GM18502 (cell line): ENCODE results near the gene ZBTB9.

Experiments
- ATAC-seq: cut with Tn5 transposase; IDR thresholded peaks from one replicate; pipeline ENCODE4 v1.9.1; 2021; ENCODE audit warnings: mild to moderate bottlenecking; ENCODE audit not compliant: unreplicated experiment, poor library complexity

Gene ZBTB9

GRCh38 chr6:33418690-33419291 is 35.6 kb upstream of the ZBTB9 start:
- no peak for ATAC-seq

- ATAC-seq, result no peak
Measured at GRCh38 chr6:33419580-33420490, 34.5 kb upstream of the ZBTB9 start, which contains the start of gene SYNGAP1. SYNGAP1 (plus strand) TSS chr6:33420065; CDS start chr6:33420265, 200 bp downstream.

DNA sequence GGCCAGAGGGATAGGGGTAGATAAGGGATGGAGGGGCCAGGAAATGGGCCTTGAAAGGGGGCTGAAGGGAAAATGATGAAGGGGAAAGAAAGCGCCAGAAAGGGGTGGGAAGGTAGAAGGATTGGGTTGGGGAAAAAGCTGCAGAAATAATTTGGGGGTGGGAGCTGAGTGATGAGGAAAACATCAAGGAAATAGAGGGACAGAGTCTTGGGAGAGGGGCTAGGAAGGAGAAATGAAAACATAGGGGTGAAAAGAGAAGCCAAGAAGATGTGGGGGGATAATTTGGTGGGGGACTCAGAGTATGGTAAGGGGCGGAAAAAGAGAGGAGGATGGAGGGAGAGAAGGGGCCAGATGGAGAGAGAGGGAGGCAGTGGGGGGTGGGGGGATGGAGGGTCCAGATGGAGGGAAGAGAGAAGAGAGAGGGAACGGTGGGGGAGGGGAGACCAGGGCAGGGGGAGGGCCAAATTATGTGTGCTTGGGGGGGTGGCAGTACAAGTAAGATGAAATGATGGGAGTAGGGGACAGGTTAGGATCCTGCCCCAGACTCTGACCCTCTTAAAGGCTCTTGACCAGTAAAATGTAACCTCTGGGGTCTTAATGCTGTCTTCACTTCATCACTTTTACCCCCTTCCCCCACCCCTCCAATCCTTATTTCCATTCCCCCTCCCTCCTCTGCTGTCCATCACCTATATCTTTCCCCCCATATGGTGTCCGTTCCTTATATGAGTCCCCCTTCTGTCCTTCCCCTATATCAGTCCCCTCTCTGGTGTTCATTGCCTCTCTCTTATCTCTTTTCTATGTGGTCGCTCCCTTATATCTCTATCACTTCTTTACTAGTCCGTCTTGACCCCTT is 33.7 kb upstream of the ZBTB9 start:
- no peak for ATAC-seq

DNA sequence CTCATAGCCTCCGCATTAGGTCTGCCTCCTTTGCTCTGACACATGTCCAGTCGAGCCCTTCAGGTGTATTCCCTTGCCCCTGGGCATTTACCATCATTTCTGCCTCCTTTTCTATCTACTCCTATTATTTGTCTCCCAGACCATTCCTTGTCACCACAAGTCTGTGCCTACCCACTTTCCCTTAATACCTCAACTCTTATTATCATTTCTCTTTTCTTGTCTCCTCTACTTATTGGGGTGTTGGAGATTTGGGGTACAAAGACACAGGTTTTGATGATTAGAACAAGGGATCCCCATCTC is 33.1 kb upstream of the ZBTB9 start:
- no peak for ATAC-seq

DNA sequence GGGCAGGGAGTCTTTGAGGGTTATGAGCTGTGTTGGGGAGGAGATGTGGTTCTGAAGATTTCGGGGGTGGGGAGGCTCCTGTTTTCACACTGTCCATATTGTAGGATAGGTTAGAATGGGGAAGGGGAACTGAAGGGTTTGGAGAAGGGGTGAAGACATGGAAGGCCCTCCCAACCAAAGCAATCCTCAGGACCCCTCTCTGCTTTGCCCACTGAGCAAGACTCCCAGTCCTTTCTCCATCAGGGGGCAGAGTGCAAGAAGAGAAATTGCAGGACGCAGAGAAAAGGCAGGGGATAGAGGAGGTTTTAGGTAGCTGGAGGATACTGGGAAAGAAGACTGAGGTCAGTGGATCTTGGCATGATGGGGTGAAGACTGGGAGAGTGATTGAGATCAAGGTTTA is 30.6 kb upstream of the ZBTB9 start:
- ATAC-seq, result no peak

DNA sequence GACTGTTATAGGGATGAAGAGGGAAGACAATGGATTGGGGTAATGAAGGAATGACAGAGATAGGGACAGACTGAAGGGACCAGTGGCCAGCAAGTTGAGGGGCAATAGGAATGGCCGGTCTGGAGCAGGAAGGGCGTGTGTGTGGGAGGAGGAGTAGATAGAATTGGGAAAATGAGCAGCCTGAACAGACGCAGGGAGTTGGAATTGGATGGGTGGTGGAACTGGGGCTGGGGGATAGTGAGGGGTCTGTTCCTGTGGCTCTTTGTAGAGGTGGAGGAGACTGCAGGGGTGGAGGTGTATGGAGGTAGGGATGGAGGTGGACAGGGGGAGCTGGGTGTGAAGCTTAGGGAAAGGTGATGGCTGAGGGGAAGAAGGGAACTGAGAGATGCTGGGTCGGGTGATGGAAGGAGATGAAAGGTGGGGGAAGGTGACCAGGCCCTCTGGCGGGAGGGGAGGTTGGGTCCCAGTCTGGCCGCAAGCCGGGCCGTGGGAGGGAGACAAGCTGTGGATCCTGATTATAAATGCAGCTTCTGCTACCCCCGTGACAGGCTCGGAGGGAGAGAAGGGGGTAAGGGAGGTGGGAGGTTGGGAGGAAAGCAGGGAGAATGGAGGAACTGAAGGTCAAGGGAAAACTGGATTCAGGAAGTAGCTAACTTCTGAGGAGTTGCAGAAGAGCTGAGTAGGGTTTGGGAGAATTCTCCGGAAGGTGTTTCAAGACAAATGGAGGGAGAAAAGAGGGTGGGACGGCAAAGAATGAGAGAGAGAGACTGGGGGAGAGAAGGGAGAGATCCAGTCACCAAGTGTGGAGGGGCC is 29.3 kb upstream of the ZBTB9 start:
- ATAC-seq, result no peak

GRCh38 chr6:33425668-33426577 is 28.5 kb upstream of the ZBTB9 start:
- peak; percentile 41 for ATAC-seq

GRCh38 chr6:33426590-33427511 is 27.5 kb upstream of the ZBTB9 start:
- no peak for ATAC-seq

- no peak for ATAC-seq
Measured at GRCh38 chr6:33427585-33428223, 26.7 kb upstream of the ZBTB9 start.

- no peak for ATAC-seq
Measured at GRCh38 chr6:33428224-33428965, 26.0 kb upstream of the ZBTB9 start.

GRCh38 chr6:33428966-33429749 is 25.2 kb upstream of the ZBTB9 start:
- no peak for ATAC-seq

DNA sequence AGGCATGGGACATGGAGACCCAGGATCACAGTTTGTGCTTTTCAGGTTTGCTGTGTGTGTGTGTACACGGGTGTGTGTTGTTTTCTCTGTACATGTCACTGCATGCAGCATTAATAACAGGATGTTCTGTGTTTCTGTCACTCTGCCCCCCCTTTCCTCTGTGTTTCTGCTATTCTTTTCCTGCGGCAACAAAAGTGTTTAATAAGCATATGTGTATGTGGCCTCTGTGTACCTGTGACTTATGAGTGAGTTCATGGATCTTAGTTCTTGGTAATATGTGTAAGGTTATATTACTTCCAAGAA is 24.7 kb upstream of the ZBTB9 start:
- no peak for ATAC-seq

GRCh38 chr6:33430334-33430733 is 24.0 kb upstream of the ZBTB9 start:
- ATAC-seq, result no peak

DNA sequence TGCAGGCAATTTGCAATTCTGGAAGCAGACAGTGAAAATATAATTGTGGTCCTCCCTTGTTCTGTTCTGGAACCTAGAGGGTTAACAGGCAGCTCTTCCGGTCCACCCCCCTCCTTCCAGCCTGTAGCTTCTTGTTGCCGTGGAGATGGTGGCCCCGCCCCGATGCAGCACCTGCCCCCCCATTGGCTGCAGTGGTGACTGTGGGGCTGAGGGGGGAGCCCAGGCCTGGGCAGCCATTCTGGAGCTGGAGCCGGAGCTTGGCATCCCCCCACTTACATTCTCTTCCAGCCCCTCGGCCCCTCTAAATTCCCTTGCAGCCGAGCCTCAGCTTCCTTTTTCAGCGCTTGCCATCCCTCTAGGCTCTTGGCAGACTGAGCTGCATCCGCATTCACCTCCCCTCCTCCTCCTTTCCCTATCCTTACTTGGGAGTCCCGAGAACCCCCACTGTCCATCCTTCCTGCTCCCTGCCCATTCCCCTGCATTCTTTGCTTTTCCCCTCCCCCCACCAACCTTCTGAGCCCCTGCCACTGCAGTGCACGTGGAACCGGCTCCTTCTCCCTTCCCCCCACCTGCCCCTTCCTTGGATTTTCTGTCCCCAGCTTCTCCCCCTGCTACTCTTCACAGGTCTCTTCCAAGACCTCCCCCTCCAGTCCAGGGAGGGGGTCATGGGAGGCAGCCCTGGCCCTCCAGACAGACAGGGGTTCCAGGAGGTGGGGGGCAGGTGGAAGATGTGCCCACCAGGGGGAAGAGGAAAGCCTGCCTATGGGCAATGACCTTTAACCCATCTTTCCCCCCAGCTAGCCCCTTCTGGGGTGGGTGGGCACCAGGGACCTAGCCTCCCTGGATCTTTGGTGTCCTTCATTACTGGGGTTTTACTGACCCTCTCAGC is 23.1 kb upstream of the ZBTB9 start:
- ATAC-seq, result peak; percentile 47

DNA sequence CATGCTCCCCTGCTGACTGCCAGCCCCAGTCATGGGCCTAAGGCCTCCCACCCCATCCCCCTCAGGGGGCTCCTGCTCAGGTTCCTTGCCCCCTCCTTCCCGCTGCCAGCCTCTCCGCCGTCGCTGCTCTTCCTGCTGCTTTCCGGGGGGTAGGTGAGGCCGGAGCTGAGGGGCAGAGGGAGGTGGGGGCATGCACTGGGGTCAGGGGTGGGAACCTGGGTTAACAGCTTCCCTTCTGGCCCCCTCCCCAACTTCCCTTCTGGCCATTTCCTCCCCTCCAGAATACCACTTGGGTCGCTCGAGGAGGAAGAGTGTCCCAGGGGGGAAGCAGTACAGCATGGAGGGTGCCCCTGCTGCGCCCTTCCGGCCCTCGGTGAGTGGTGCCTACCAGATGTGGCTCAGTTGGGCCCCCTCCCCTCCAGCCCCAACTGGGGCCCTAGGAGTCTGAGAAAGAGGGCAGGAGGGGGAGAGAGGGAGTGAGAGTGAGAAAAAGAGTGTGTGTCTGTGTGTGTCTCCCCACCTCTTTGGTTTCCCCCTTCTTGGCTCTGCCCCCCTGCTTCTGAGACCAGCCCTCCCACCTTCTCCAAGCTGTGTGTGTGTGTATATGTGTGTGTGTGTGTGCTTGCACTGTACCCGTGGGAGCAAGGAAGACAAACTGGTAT is 22.4 kb upstream of the ZBTB9 start:
- no peak for ATAC-seq
